HepG2 (cell line): Measurements from ENCODE around the gene SLC45A3. TPM values are rescaled to one million over a fixed set of nuclear protein-coding genes. Genes with fewer than 3 reads are reported as not detected.

Source experiments
- GABPB1 ChIP-seq: IDR thresholded peaks from 2 replicates; pipeline ENCODE4 v1.6.1; 2016; ENCODE audit warnings: mild to moderate bottlenecking, missing genetic modification reagents, moderate library complexity, missing compliant biosample characterization
- GZF1 ChIP-seq: sonication (generic); formaldehyde crosslinking; IDR thresholded peaks from 2 replicates; pipeline ENCODE4 v1.5.1; 2020; ENCODE audit warnings: mild to moderate bottlenecking, missing genetic modification reagents
- HNRNPH1 ChIP-seq: fragments of 200-400 bp; formaldehyde crosslinking; optimal IDR thresholded peaks from 2 replicates; pipeline ENCODE3; 2017; ENCODE audit warnings: mild to moderate bottlenecking, low read depth, low read length
- MAFF ChIP-seq: IDR thresholded peaks from 2 replicates; pipeline ENCODE4 v1.6.1; 2011; ENCODE audit warnings: low read depth, low read length, improper control_type of control experiment
- MAFK ChIP-seq, 2 experiments: IDR thresholded peaks in 1 of 2; conservative IDR thresholded peaks in 1 of 2; 2 replicates each; pipeline ENCODE4 v1.6.1; 2011; ENCODE audit warnings: improper control_type of control experiment in 2 of 2, low read length in 2 of 2
- MED1 ChIP-seq: sonication (generic); formaldehyde crosslinking; IDR thresholded peaks from 2 replicates; pipeline ENCODE4 v1.4.0; 2020; ENCODE audit warnings: missing genetic modification reagents
- NFRKB ChIP-seq: fragments of 450-650 bp; IDR thresholded peaks from 2 replicates; pipeline ENCODE4 v1.6.1; 2017
- RELA ChIP-seq: sonication (generic); formaldehyde crosslinking; IDR thresholded peaks from 2 replicates; pipeline ENCODE4 v1.4.0; 2020; ENCODE audit warnings: missing genetic modification reagents
- SOX5 ChIP-seq: IDR thresholded peaks from 2 replicates; pipeline ENCODE4 v1.6.1; 2016; ENCODE audit warnings: borderline replicate concordance
- STAG1 ChIP-seq: sonication (generic); formaldehyde crosslinking; IDR thresholded peaks from 2 replicates; pipeline ENCODE4 v1.4.0; 2020; ENCODE audit warnings: missing genetic modification reagents
- TOPORS ChIP-seq: sonication (generic); formaldehyde crosslinking; IDR thresholded peaks from 2 replicates; pipeline ENCODE4 v1.8.0; 2023; ENCODE audit warnings: mild to moderate bottlenecking, missing genetic modification reagents
- YEATS4 ChIP-seq: sonication (generic); formaldehyde crosslinking; IDR thresholded peaks from 2 replicates; pipeline ENCODE4 v1.4.0; 2020; ENCODE audit warnings: missing genetic modification reagents, borderline replicate concordance
- ZFX ChIP-seq: sonication (generic); formaldehyde crosslinking; IDR thresholded peaks from 2 replicates; pipeline ENCODE4 v1.4.0; 2020; ENCODE audit warnings: mild to moderate bottlenecking, low read depth, missing genetic modification reagents, moderate library complexity
- ZFY ChIP-seq: sonication (generic); formaldehyde crosslinking; IDR thresholded peaks from 2 replicates; pipeline ENCODE4 v1.4.0; 2020; ENCODE audit warnings: missing genetic modification reagents
- ZNF136 ChIP-seq: sonication (generic); formaldehyde crosslinking; IDR thresholded peaks from 2 replicates; pipeline ENCODE4 v1.8.1; 2022; ENCODE audit warnings: low read depth, mild to moderate bottlenecking, moderate library complexity, missing genetic modification reagents
- ZNF747 ChIP-seq: sonication (generic); formaldehyde crosslinking; IDR thresholded peaks from 2 replicates; pipeline ENCODE4 v1.8.1; 2023; ENCODE audit warnings: missing genetic modification reagents, mild to moderate bottlenecking, borderline replicate concordance
- ZSCAN22 ChIP-seq: sonication (generic); formaldehyde crosslinking; IDR thresholded peaks from 2 replicates; pipeline ENCODE4 v1.4.0; 2020; ENCODE audit warnings: mild to moderate bottlenecking, missing genetic modification reagents
- polyA plus RNA-seq, 8 experiments: library from polyadenylated mRNA; depleted of rRNA in 3 of 8; stranded (reverse) in 7 of 8; unstranded in 1 of 8; fragments of >200 nt; fragmentation: Illumina TruSeq in 4 of 8; extraction: Trizol in 4 of 8; gene quantifications; 2 replicates each; pipeline versions ENCODE4 v1.2.1 to v1.2.3, GENCODE V29; 2011 to 2016; ENCODE audit warnings: low read depth in 4 of 8, missing spikeins in 1 of 8, mixed read lengths in 1 of 8; ENCODE audit not compliant: insufficient read depth in 1 of 8
- total RNA-seq, 5 experiments: library from RNA; depleted of rRNA; stranded (reverse); fragments of >200 nt; fragmentation: Illumina TruSeq; extraction: Trizol; gene quantifications; 2 replicates each; pipeline ENCODE4 v1.2.3, GENCODE V29; 2016; ENCODE audit warnings: low read depth in 1 of 5
- TF ChIP-seq, protein P1 (sequence below): fragments of 450-650 bp; IDR thresholded peaks from 2 replicates; pipeline ENCODE4 v1.6.1; 2016
- TF ChIP-seq, protein P2 (sequence below): sonication (generic); formaldehyde crosslinking; IDR thresholded peaks from 2 replicates; pipeline ENCODE4 v1.8.0; 2022; ENCODE audit warnings: missing genetic modification reagents, low read depth, mild to moderate bottlenecking, borderline replicate concordance
- TF ChIP-seq, protein P3 (sequence below): sonication (generic); formaldehyde crosslinking; IDR thresholded peaks from 2 replicates; pipeline ENCODE4 v1.8.1; 2023; ENCODE audit warnings: mild to moderate bottlenecking, missing genetic modification reagents

The SLC45A3 gene
- total and polyA plus RNA-seq, 2 of the 13 experiments (the other 11 are each of a cell fraction or from before 2014, with no cell fraction given): 3.4 to 4.1 TPM

DNA sequence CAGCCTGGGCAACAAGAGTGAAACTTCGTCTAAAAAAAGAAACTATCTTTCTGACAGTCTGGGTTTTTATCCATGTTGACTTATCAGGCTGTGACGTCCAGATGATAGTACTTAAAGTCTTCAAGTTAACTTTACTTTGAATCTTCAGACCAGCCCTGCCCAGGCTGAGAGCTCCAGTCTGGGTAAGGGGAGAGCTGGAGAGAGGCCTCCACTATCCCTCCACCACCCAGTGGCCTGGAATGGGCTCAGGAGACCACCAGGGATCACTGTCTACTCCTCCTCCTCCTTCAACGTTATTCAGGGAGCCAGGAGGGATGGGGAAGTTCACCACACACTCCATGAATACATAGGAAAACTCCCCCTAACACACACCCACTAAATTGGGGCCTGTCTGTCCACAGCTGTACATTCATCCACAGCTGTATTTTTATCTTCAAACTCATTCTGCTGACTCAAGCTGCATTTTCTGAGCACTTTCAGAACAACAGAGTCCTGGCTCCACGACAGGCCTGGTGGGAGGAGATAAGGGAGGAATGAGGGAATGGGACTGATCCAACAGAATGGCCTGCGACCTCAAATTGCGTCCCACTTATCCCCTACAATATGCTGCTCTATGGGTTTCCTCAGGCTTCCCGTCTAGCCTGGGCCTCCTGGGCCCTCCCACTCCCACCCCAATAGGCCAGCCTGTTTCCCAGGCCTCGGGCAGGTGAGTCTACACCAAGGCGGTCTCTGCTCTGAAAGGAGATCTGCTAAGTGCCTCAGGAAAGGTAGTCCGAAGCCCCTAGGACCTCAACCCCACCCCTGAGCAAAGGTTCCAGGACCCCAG is 1.8 kb downstream of the SLC45A3 start (continued):
- TF ChIP-seq GZF1 (CRISPR knock-in tag) (no peak), SOX5 (CRISPR knock-in tag) (no peak), GABPB1 (CRISPR knock-in tag) (no peak), MAFF (peak; percentile 66), RELA (CRISPR knock-in tag) (no peak), MAFK (conservative IDR thresholded peaks at IDR 0.05 in 1 of 2, IDR thresholded peaks at IDR 0.05 in 1 of 2; ENCODE audit: low read length in 2 of 2) (peak; percentile 70 to 74; a peak in 3 of 4 replicates), ZNF136 (CRISPR knock-in tag) (no peak), ZFX (CRISPR knock-in tag) (0 out of 2 replicates have a peak, but pooled peaks have one; percentile 31), MED1 (CRISPR knock-in tag) (0 out of 2 replicates have a peak, but pooled peaks have one; percentile 21), ZNF747 (no peak), HNRNPH1 (no peak), TOPORS (CRISPR knock-in tag) (0 out of 2 replicates have a peak, but pooled peaks have one; percentile 23), ZFY (0 out of 2 replicates have a peak, but pooled peaks have one; percentile 22), ZSCAN22 (CRISPR knock-in tag) (no peak), NFRKB (no peak), STAG1 (CRISPR knock-in tag) (no peak), YEATS4 (CRISPR knock-in tag) (peak; percentile 44; the same call in 1 of the 2 replicates)
- TF ChIP-seq, protein P1, sequence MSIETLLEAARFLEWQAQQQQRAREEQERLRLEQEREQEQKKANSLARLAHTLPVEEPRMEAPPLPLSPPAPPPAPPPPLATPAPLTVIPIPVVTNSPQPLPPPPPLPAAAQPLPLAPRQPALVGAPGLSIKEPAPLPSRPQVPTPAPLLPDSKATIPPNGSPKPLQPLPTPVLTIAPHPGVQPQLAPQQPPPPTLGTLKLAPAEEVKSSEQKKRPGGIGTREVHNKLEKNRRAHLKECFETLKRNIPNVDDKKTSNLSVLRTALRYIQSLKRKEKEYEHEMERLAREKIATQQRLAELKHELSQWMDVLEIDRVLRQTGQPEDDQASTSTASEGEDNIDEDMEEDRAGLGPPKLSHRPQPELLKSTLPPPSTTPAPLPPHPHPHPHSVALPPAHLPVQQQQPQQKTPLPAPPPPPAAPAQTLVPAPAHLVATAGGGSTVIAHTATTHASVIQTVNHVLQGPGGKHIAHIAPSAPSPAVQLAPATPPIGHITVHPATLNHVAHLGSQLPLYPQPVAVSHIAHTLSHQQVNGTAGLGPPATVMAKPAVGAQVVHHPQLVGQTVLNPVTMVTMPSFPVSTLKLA: no peak
- TF ChIP-seq, protein P2, sequence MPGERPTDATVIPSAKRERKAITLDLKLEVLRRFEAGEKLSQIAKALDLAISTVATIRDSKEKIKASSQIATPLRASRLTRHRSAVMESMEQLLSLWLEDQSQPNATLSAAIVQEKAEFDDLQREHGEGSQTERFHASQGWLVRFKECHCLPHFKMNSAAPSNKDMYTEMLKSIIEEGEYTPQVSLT (CRISPR knock-in tag): no peak
- TF ChIP-seq, protein P3, sequence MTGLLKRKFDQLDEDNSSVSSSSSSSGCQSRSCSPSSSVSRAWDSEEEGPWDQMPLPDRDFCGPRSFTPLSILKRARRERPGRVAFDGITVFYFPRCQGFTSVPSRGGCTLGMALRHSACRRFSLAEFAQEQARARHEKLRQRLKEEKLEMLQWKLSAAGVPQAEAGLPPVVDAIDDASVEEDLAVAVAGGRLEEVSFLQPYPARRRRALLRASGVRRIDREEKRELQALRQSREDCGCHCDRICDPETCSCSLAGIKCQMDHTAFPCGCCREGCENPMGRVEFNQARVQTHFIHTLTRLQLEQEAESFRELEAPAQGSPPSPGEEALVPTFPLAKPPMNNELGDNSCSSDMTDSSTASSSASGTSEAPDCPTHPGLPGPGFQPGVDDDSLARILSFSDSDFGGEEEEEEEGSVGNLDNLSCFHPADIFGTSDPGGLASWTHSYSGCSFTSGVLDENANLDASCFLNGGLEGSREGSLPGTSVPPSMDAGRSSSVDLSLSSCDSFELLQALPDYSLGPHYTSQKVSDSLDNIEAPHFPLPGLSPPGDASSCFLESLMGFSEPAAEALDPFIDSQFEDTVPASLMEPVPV (CRISPR knock-in tag): 0 out of 2 replicates have a peak, but pooled peaks have one; percentile 20
